Measurements from ENCODE around the gene PODXL2.

PODXL2 gene

GRCh38 chr3:127656906-127657305 lies 27.9 kb downstream of the PODXL2 start:
- DNase-seq = no peak

- DNase-seq = no peak
These were observed 29.2 kb downstream of the PODXL2 start for GRCh38 chr3:127658234-127658633.

GRCh38 chr3:127660621-127661251 lies 31.8 kb downstream of the PODXL2 start:
- DNase-seq = no peak

- no peak for DNase-seq
These were observed 32.6 kb downstream of the PODXL2 start for GRCh38 chr3:127661600-127661999.

- no peak for DNase-seq
These were observed 33.0 kb downstream of the PODXL2 start for GRCh38 chr3:127662001-127662469.

- DNase-seq = no peak
These were observed 34.2 kb downstream of the PODXL2 start for GRCh38 chr3:127663151-127663550.

- no peak for DNase-seq
These were observed 36.2 kb downstream of the PODXL2 start for GRCh38 chr3:127665165-127665564.

- DNase-seq = no peak
These were observed 36.6 kb downstream of the PODXL2 start for GRCh38 chr3:127665586-127665985.

GRCh38 chr3:127666676-127667075 lies 37.7 kb downstream of the PODXL2 start:
- no peak for DNase-seq

GRCh38 chr3:127667119-127667681 lies 38.2 kb downstream of the PODXL2 start:
- DNase-seq = no peak

- no peak for DNase-seq
These were observed 39.9 kb downstream of the PODXL2 start for GRCh38 chr3:127668906-127669305.

GRCh38 chr3:127669541-127670228 lies 40.7 kb downstream of the PODXL2 start:
- no peak for DNase-seq

GRCh38 chr3:127670229-127670559 lies 41.2 kb downstream of the PODXL2 start:
- no peak for DNase-seq

- no peak for DNase-seq
These were observed 42.0 kb downstream of the PODXL2 start for GRCh38 chr3:127670761-127671522.

- peak; percentile 33 for DNase-seq
These were observed 42.8 kb downstream of the PODXL2 start for GRCh38 chr3:127671523-127672428.

- peak; percentile 89 for DNase-seq
These were observed 43.6 kb downstream of the PODXL2 start, which contains the start of gene ABTB1 for GRCh38 chr3:127672429-127673190. ABTB1 (plus strand) TSS chr3:127672952; CDS start chr3:127673026, 74 bp downstream.

- DNase-seq = peak; percentile 52
These were observed 44.5 kb downstream of the PODXL2 start for GRCh38 chr3:127673191-127674100.

GRCh38 chr3:127674101-127674721 lies 45.2 kb downstream of the PODXL2 start:
- no peak for DNase-seq

- no peak for DNase-seq
These were observed 45.8 kb downstream of the PODXL2 start for GRCh38 chr3:127674790-127675189.
